22Rv1 (cell line): ENCODE data around the gene GPC5.

ENCODE experiments used
- ZFX ChIP-seq: fragments of 450-650 bp; IDR thresholded peaks from 2 replicates; pipeline ENCODE4 v1.6.1; 2017; ENCODE audit warnings: antibody characterized with exemption, borderline replicate concordance
- TF ChIP-seq, protein P1 (sequence below): fragments of 450-650 bp; IDR thresholded peaks from 2 replicates; pipeline ENCODE4 v1.5.1; 2017; ENCODE audit warnings: mild to moderate bottlenecking

DNA sequence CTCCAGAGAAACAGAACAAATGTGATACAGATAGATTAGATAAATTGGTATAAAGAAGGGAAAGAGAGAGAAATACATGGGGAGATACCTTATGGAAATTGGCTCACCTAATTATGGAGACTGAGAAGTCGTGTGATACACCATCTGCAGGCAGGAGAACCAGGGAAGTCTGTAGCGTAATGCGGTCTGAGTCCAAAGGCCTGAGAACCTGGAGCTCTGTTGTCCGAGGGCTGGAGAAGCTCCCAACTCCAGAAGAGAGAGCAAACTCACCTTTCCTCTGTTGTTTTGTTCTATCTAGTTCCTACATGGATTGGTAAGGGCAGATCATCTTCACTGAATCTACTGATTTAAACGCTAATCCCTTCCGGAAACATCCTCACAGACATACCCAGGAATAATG lies 1179.9 kb downstream of the GPC5 start:
- TF ChIP-seq, protein P1, sequence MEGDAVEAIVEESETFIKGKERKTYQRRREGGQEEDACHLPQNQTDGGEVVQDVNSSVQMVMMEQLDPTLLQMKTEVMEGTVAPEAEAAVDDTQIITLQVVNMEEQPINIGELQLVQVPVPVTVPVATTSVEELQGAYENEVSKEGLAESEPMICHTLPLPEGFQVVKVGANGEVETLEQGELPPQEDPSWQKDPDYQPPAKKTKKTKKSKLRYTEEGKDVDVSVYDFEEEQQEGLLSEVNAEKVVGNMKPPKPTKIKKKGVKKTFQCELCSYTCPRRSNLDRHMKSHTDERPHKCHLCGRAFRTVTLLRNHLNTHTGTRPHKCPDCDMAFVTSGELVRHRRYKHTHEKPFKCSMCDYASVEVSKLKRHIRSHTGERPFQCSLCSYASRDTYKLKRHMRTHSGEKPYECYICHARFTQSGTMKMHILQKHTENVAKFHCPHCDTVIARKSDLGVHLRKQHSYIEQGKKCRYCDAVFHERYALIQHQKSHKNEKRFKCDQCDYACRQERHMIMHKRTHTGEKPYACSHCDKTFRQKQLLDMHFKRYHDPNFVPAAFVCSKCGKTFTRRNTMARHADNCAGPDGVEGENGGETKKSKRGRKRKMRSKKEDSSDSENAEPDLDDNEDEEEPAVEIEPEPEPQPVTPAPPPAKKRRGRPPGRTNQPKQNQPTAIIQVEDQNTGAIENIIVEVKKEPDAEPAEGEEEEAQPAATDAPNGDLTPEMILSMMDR: no peak
- TF ChIP-seq ZFX: no peak
